ENCODE data around the gene LRRC73. TPM values are rescaled to one million over a fixed set of nuclear protein-coding genes. Genes with fewer than 3 reads are reported as not detected.

Gene LRRC73
- total RNA-seq, 1 donor from 2014 or later, result 0.26 TPM

DNA sequence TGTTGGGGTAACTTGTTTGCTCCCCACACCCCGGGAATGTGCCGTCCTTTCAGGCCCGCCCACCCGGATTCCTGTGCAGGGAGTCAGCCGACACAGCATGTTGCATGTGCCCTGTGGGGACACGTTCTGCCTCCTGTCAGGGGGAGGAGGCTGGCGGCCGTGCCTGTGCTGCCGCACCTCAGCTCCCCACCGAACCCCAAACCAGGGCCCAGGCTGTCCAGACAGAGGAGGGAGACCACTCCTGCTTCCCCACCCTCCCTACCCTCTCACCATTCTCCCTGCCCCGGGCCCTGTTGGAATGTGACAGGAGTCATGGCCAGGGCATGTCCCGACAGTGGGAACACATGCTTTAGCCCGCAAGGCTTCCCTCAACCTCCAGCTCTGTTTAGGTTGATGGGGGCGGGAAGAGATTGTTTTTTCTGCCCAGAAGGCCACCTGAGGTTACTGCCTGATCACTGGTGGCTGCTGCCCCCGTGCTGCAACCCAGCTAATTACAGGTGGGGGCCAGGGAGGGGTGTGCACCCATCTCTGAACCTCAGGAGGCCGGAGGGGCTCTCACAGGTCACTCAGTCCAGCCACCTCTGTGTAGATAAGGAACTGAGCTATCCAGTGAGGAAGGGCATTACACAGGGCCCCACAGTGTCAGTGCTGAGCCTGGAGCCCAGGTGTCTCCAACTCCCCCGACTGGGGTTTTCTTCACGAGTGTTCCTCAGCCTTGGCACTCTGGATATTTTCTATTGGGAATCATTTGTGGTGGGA is 13.6 kb downstream of the LRRC73 start:
- Histone ChIP-seq H3K27me3 (ENCODE audit: control insufficient read depth, insufficient read depth, low read length) (no peaks in the 10 kb centered on the region), H3K4me3 (ENCODE audit: low read depth, low read length) (no peak overlapping the region), H3K36me3 (ENCODE audit: control insufficient read depth, insufficient read depth, low read length) (peaks cover 24% of the 10 kb centered on the region)
- TF ChIP-seq, protein P1, sequence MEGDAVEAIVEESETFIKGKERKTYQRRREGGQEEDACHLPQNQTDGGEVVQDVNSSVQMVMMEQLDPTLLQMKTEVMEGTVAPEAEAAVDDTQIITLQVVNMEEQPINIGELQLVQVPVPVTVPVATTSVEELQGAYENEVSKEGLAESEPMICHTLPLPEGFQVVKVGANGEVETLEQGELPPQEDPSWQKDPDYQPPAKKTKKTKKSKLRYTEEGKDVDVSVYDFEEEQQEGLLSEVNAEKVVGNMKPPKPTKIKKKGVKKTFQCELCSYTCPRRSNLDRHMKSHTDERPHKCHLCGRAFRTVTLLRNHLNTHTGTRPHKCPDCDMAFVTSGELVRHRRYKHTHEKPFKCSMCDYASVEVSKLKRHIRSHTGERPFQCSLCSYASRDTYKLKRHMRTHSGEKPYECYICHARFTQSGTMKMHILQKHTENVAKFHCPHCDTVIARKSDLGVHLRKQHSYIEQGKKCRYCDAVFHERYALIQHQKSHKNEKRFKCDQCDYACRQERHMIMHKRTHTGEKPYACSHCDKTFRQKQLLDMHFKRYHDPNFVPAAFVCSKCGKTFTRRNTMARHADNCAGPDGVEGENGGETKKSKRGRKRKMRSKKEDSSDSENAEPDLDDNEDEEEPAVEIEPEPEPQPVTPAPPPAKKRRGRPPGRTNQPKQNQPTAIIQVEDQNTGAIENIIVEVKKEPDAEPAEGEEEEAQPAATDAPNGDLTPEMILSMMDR (IDR thresholded peaks at IDR 0.05; ENCODE audit: insufficient read depth, low read length, severe bottlenecking), result peak; percentile 80
- DNase-seq (ENCODE audit: low read depth) (peak; percentile 96), FAIRE-seq (no peak)

DNA sequence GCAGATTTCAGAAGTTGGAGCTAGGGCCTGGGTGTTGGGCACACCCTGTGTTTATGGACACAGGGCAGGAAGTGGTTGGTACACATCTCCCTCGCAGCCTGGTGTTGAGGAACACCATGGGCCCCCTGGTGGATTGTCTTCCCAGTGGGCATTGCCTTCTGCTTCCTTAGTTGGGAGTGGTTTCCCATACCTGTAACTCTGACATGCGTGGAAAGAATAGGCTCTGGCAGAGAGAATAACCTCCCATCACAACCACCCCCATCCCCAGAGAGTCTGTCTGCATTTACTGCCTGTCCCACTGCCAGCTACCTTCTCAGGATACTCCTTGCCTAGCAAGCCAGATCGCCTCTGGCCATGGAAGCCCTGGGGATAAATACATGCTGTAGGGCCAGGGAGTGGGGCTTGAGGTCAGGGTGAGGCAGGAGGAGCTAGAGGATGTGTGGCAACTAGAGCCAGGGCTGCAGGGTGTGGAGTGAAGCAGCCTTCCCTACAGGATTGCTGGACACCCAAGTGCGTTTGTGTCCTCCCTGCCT is 14.7 kb downstream of the LRRC73 start:
- peak; percentile 47 for DNase-seq (ENCODE audit: low read depth)
- Histone ChIP-seq H3K36me3 (ENCODE audit: control insufficient read depth, insufficient read depth, low read length) (peaks cover 19% of the 10 kb centered on the region), H3K4me3 (ENCODE audit: low read depth, low read length) (no peak overlapping the region), H3K27me3 (ENCODE audit: control insufficient read depth, insufficient read depth, low read length) (no peaks in the 10 kb centered on the region)
- peak; percentile 13 for FAIRE-seq
- TF ChIP-seq, protein P1 (IDR thresholded peaks at IDR 0.05; ENCODE audit: insufficient read depth, low read length, severe bottlenecking), result peak; percentile 58

DNA sequence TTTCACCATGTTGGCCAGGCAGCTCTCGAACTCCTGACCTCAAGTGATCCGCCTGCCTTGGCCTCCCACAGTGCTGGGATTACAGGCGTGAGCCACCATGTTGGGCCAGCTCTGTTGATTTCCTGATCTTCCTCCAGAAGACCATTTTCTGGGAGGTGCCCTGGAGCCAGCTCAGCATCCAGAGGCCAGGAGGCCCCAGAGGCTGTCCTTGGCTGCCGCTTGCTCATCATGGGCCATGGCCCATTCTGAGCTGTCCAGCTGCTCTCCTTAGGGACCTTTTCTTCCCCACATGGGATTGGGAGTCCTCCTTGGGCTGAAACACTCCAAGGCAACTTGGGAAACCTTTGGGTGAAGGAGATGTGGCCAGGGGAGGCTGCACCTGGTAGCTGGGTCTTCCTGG is 15.4 kb downstream of the LRRC73 start:
- H3K36me3 ChIP-seq (ENCODE audit: control insufficient read depth, insufficient read depth, low read length), result peaks cover 13% of the 10 kb centered on the region
- no peaks in the 10 kb centered on the region for H3K27me3 ChIP-seq (ENCODE audit: control insufficient read depth, insufficient read depth, low read length)
- TF ChIP-seq, protein P1 (IDR thresholded peaks at IDR 0.05; ENCODE audit: insufficient read depth, low read length, severe bottlenecking), result no peak
- FAIRE-seq (no peak), DNase-seq (ENCODE audit: low read depth) (no peak)
- no peak overlapping the region for H3K4me3 ChIP-seq (ENCODE audit: low read depth, low read length)

DNA sequence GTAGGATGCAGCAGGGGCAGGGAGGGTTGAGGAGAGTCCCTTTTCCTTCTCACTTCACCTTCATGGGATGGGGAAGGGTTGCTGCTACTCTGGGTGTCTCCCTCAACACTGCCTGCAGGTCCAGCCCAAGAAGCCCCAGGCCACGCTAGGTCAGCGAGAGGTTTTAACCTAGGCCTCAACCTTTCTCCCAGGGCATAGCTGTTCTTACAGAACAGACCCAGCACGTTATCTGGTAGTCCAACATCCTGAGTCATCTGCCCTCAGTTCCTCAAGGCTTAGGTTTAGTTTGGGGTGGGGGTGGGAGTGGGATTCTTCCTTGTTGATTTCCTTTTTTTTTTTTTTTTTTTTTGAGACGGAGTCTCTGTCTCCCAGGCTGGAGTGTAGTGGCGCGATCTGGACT is 15.8 kb downstream of the LRRC73 start:
- H3K4me3 ChIP-seq (ENCODE audit: low read depth, low read length), result no peak overlapping the region
- TF ChIP-seq, protein P1 (IDR thresholded peaks at IDR 0.05; ENCODE audit: insufficient read depth, low read length, severe bottlenecking), result no peak
- FAIRE-seq, result no peak

DNA sequence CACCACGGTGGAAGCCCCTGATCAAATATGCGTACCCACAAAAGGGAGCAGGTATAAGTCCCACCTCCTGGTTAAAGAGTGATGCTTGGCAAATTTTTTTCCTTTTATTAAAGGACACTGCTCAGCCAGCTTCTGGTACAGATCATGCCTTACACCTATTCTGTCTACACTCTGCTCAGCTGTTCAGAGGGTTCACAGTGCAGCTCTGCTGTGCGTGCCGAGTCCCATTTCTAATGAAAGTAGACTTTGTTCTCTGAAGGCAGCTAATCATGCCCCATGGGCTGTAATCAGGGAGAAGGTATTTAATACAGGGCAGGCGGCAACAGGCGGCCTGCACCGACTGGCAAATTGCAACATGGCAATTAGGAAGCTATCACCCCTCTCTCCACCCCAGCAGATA is 16.3 kb downstream of the LRRC73 start:
- H3K36me3 ChIP-seq (ENCODE audit: control insufficient read depth, insufficient read depth, low read length), result peaks cover 6% of the 10 kb centered on the region
- H3K27me3 ChIP-seq (ENCODE audit: control insufficient read depth, insufficient read depth, low read length), result no peaks in the 10 kb centered on the region
- DNase-seq (ENCODE audit: low read depth) (peak; percentile 39), FAIRE-seq (no peak)
- no peak overlapping the region for H3K4me3 ChIP-seq (ENCODE audit: low read depth, low read length)
- TF ChIP-seq, protein P1 (IDR thresholded peaks at IDR 0.05; ENCODE audit: insufficient read depth, low read length, severe bottlenecking), result no peak

More for the DNA sequence above, 15.8 kb downstream of the LRRC73 start:
- DNase-seq (ENCODE audit: low read depth), result no peak
- peaks cover 11% of the 10 kb centered on the region for H3K36me3 ChIP-seq (ENCODE audit: control insufficient read depth, insufficient read depth, low read length)
- no peaks in the 10 kb centered on the region for H3K27me3 ChIP-seq (ENCODE audit: control insufficient read depth, insufficient read depth, low read length)

Data from bronchial epithelial cell (primary cell).